Skin epidermis (tissue), 12 donors: ENCODE results near the gene GET3.

ENCODE experiments used
- H3K27ac ChIP-seq, 21 experiments: fragments of 200-600 bp; sonication (generic) in 11 of 21; one replicate each; pipeline ENCODE4 v1.5.0; 2020; ENCODE audit warnings: mild to moderate bottlenecking in 3 of 21, inconsistent platforms in 2 of 21, moderate library complexity in 2 of 21
- H3K4me3 ChIP-seq, 7 experiments: fragments of 200-600 bp; sonication (generic) in 2 of 7; one replicate each; pipeline ENCODE4 v1.5.0; 2020; ENCODE audit warnings: inconsistent platforms in 2 of 7, mild to moderate bottlenecking in 2 of 7, moderate library complexity in 1 of 7

Gene GET3

GRCh38 chr19:12774588-12775555 lies 37.6 kb downstream of the GET3 start, which contains the start of gene HOOK2:
TSS of gene HOOK2 (minus strand) at chr19:12775552. CDS start at chr19:12775449, 103 bp downstream.
- Histone ChIP-seq H3K27ac (peak within 1 kb of the TSS in 20 of 21 experiments; percentile 69 to 96 (median 86)), H3K4me3 (peak within 1 kb of the TSS; percentile 61 to 75 (median 68))

GRCh38 chr19:12777217-12778016 lies 40.1 kb downstream of the GET3 start:
- H3K27ac ChIP-seq: peak overlapping the region; percentile 71 to 99 (median 96)
- H3K4me3 ChIP-seq: peak overlapping the region; percentile 39 to 60 (median 53)

DNA sequence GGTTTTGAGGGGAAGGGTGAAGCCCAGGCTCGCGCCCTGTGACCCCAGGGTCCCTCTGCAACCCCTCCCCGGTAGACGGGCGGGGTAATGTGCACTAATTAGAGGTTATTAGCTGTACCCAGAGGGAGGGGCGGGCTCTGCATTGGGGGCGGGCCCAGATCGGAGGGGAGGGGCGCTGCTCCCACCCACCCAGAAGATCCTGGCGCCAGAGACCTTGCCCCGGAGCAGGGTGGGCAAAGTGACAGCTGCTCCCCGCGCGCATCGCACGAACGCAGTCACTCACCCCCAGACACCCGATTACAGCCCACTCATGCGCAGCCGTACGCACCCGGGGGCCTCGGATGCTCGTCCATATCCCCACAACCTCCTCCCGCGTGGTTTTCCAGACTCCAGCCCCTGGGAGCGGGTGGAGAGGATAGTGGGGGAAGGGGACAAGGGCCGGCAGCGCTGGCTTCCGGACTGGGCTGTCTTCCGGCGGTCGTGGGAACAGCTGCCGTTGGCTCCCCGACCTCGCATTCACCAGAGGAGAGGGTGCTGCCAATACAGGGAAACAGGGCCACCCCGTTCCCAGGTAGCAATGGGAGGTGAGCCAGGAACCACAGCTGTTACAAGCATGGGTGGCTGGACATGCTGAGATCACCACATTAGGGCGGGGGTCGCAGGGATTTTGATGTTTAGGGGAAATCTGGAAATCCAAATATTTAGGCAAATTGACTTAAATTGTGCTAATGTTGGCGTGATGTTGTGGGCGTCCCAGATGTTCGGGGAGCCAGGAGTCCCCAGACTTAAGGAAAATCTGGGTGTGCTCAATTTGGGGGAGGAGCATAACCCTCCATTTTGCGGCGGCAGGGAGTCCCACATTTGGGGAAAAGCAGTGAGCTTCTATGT lies 41.0 kb downstream of the GET3 start:
- H3K27ac ChIP-seq: peak overlapping the region; percentile 71 to 99 (median 96)

GRCh38 chr19:12778905-12779161 lies 41.5 kb downstream of the GET3 start:
- H3K4me3 ChIP-seq: peak overlapping the region; percentile 39 to 60 (median 53)
- H3K27ac ChIP-seq: peak overlapping the region; percentile 71 to 99 (median 96)

More for the DNA sequence above, 41.0 kb downstream of the GET3 start:
- H3K4me3 ChIP-seq: peak overlapping the region; percentile 39 to 60 (median 53)

GRCh38 chr19:12779162-12779993 lies 42.1 kb downstream of the GET3 start:
- Histone ChIP-seq H3K4me3 (peak overlapping the region; percentile 39 to 60 (median 53)), H3K27ac (peak overlapping the region; percentile 71 to 99 (median 96))

- Histone ChIP-seq H3K27ac (peak overlapping the region; percentile 79 to 100 (median 98)), H3K4me3 (peak overlapping the region; percentile 29 to 48 (median 39))
Observed at GRCh38 chr19:12782174-12782423, 44.8 kb downstream of the GET3 start.

GRCh38 chr19:12782424-12783290 lies 45.4 kb downstream of the GET3 start:
- peak overlapping the region; percentile 79 to 100 (median 98) for H3K27ac ChIP-seq
- H3K4me3 ChIP-seq: peak overlapping the region; percentile 29 to 48 (median 39)

GRCh38 chr19:12783291-12783848 lies 46.1 kb downstream of the GET3 start:
- H3K4me3 ChIP-seq: peak overlapping the region; percentile 29 to 48 (median 39)
- H3K27ac ChIP-seq: peak overlapping the region; percentile 79 to 100 (median 98)

DNA sequence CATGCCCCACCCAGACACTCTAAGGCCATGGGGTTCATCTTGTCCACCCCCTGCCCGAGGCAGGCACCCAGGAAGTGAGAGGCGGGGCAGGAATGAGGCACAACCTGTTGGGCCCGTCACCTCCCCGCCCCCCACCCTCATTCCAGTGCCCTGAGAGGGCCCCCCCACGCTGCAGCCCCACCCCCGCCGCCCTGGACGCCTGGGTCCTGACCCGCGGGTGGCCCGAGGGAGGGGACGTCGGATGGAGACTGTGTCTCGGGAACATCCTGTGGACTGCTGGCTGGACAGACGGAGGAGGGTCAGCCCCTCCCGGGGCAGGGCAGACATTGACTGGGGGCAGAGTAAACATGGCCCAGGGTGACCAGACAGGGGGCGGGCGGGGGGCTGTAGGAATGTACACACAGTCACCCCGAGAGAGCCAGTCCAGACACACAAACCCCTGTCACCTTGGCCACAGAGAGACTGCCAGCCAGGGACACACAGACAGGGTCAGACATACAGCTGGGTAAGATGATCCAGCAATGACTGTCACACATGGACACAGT lies 46.6 kb downstream of the GET3 start:
- Histone ChIP-seq H3K27ac (peak overlapping the region; percentile 79 to 100 (median 98)), H3K4me3 (peak overlapping the region in 3 of 7 experiments; percentile 39 to 40 (median 39))

GRCh38 chr19:12784394-12784870 lies 47.1 kb downstream of the GET3 start:
- H3K27ac ChIP-seq: peak overlapping the region; percentile 79 to 100 (median 98)
- peak overlapping the region in 3 of 7 experiments; percentile 0 to 39 (median 1) for H3K4me3 ChIP-seq

GRCh38 chr19:12784871-12785430 lies 47.7 kb downstream of the GET3 start:
- H3K27ac ChIP-seq: peak overlapping the region in 20 of 21 experiments; percentile 95 to 100 (median 98)
- peak overlapping the region in 1 of 7 experiments; percentile 0 for H3K4me3 ChIP-seq

GRCh38 chr19:12785431-12786031 lies 48.2 kb downstream of the GET3 start:
- Histone ChIP-seq H3K4me3 (peak overlapping the region in 1 of 7 experiments; percentile 1), H3K27ac (peak overlapping the region; percentile 67 to 100 (median 98))

DNA sequence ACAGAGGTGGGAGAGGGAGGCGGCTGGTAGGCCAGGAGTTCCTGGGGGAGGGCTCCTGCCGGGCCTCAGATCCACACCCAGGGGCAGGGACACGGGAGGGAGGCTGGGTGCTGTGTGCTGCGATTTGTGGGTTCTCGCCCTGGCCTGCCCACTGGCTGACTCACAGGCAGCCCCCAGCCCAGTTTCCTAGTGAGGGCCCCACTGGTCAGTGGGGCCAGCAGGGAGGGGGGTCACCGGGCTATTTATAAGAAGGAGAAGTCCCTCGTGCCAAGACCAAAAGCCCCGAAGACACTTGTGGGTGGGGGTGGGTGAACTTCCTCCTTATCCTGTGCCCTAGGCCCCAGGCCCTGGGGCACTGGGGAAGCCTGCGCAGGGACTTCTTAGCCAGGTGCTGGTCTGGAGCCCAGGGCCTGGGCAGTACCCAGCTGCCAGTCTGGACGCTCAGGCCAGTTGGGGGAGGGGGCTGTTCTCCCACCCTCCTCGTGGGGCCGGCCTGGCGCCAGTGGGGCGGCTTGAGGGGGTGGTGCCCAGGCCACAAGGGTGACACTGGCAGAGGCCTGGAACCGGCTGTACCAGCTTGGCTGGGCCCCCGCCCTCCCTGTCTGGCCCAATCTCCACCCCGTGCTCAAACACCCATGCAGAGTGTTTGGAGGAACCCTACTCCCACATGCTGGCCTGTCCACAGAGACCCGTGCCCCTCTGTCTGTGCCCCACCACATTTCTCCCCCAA lies 49.0 kb downstream of the GET3 start:
- Histone ChIP-seq H3K27ac (peak overlapping the region; percentile 67 to 100 (median 98)), H3K4me3 (peak overlapping the region in 1 of 7 experiments; percentile 1)

GRCh38 chr19:12786952-12787351 lies 49.7 kb downstream of the GET3 start:
- no peak overlapping the region for H3K4me3 ChIP-seq
- H3K27ac ChIP-seq: peak overlapping the region; percentile 67 to 100 (median 98)

GRCh38 chr19:12787458-12787857 lies 50.2 kb downstream of the GET3 start:
- H3K27ac ChIP-seq: peak overlapping the region in 20 of 21 experiments; percentile 95 to 100 (median 98)
- no peak overlapping the region for H3K4me3 ChIP-seq
